ENCODE measurements around the gene BMF.
"Not testable (repeated sequence)": the region's sequence is repeated elsewhere in the genome, so short reads cannot be mapped to it uniquely, and the experiment has no call there.

The BMF gene, protein sequence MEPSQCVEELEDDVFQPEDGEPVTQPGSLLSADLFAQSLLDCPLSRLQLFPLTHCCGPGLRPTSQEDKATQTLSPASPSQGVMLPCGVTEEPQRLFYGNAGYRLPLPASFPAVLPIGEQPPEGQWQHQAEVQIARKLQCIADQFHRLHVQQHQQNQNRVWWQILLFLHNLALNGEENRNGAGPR

DNA sequence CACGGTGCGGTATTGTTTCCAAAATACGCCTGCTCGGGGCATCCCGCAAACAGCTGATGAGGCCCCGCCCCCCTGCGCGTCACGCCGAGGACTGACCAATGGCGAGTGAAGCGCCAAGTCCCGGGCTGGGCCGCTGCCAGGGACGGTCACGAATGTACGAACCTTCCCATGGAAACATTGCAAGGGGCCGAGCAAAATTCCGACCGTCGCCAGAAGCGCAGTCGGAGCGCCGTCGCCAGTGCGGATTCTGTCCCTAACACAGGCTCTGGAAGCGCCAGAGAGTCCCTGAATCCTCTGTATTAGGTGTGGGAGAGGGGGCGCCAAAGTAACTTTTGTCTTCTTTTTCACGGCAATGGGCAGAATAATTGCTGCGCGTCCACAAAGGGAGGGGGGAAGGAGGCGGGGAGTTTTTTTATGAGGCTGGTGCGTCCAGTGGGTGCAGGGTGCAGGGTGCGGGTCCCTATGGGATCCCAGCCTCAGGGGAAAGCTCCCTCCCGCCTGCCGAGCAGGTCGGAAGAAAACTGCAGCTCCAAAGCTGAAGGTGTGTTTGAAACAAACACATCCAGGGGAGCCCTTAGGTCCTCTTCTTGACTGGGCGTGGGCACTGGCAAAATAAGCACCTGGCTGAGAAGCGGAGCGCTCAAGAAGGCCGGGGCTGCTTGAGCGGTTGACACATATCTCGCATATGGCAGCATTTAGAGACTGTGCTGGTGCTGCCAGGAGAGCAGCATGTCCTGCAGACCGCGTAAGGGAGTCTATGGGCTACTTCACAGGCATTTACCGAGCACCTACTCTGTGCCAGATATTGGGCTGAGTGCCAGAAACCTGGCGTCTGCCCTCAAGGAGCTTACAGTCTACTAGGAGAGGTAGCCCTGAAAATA lies at the start of gene BMF:
Gene BMF (minus strand): TSS at position 25 of the 881 bp plus-strand sequence. CDS start 2,793 bp downstream, outside the sequence.
- peak; percentile 48 for DNase-seq

DNA sequence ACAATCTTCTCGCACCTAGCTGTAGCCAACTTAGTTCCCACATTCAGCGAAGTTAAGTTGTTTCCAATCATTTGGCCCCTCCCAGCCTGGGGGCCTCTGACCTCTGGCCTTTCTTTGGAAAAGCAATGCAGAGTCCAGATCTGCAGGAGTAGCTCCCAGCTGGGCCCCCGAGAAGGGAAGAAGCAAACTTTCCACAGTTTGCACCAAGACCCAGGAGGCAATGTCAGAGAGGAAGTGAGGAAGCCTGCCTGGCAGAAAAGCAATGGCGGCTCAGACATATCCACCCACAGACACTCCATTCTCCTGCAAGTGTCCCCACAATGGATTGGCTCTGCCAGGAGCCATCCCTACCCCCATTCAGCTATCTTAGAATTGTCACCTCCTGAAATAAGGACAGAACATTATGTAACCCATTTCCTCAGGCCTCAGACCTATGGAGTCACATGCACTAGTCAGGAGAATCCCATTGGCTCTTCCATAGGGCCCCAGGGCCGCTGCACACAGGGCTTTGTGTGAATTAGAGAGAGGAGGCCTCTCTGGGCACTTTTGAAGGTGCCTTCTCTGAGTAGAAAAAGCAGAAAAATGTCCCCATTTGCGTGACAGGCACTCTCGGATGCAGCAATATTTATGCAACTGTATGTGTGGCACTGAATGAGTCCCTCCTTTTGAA lies 49.2 kb upstream of the BMF start:
- no peak for DNase-seq

DNA sequence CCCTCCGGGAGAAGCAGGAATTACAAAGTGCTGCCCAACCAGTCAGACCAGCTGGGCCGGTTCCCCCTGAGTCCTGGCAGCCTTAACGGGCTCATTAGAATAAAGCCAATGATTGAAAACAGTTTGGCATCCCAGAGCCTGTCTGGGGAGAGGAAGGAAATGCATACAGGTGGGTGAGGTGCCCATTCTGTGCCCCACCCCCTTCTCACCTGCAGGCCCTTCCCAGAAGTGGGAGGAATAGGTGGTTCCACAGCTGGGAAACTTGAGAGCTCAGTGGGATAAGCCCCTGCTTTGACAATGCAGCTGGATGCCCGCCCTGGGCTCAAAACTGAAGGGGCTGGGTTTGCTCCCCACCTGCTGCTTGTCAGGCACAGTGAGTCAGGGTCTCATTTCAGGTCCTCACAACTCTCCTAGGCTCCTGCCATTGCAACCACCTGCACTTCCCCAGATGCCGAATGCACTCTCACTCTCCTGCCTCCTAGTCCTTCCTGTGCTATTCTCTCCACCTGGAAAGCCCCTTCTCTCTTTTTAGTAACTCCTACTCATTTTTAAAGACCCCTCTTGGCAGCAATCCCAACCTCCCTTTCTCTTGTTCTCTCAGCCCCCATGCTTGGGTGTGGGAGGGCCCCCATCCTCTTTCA lies 46.7 kb upstream of the BMF start:
- no peak for DNase-seq

DNA sequence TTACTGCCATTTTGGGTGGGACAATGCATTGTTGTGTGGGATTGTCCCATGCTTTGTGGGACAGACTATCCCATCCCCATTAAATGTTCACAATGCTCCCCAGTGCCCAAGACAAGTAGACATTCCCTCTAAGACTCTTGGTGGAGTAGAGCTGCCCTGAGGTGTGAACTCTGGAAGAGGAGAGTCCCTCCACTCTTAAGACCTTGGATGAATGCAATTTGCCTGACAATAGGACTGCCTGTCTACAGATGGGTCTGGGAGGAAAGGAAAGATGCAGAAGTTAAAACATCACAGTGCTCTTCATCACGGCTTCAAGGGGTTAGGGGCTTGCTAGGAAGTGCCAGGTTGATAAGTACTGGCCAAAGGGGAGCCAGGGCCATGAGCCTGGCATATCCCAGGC lies 46.1 kb upstream of the BMF start:
- not testable (repeated sequence) for DNase-seq

DNA sequence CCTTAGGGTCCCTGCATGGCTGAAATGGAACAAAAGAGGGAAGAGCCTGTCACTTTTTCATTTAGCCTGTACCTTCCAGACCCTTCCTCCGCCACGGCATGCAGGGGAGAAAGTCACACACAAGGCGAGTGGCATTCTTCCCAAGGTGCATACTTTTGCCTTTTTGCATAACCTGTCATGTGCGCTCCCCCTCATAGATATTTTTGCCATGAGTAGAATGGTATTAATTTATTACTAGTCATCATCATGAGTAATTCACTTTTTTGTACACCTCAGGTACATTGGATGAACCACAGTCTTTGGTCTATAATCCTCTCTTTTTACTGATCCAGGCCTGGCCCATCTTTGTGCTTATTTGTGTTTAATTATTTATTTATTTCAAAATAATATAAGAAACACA lies 43.3 kb upstream of the BMF start:
- DNase-seq = no peak

DNA sequence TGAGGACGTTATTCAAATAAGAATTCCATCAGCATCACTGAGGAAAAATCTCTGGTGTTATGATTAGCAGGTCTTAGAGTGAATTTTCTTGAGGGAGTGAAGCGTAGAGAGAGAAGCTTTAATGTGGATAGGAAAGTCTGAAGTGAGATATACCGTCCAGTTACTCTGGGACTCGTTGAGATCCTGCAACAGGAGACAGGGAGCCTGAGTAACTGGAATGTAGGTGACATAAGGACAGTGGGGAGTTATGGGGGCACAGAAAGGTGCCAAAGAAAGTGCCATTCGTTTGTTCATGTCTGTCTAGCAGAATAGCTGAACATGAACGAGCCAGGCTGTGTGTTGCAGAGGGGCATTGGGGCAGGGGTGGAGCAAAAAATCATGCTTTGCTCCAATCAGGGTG lies 42.8 kb upstream of the BMF start:
- DNase-seq = no peak

DNA sequence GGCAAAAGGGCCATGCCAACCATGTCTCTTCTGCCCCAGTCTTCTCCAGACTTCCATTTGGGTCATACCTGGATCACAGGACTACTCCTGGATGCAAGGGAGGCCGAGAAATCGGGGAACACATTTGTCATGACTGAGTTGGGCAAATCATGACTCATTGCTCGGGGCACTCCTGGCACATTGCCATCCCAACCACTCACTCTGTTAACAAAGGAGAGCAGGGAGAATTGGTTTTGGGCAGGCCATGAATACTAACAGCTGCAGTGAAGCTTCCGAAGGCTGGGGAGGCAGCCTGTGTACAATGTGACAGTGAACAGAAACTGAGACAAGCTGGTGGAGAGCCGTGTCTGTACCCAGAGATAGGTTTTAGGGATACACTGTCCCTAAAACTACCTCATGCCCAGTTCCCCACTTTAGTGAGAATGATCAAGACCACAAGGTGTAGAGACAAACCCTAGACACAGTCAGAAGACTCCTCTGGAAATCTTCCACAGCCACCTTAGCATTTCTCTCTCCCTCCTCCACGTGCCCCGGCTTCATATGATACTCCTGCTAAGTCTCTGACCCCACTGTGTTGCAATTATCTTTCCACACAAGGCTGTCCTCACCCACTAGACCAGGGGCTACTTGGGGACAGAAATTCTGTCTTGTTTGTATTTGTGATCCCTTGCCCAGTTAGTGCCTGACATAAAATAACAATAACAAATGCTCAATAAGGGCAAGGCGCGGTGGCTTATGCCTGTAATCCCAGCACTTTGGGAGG lies 41.7 kb upstream of the BMF start:
- DNase-seq = no peak

DNA sequence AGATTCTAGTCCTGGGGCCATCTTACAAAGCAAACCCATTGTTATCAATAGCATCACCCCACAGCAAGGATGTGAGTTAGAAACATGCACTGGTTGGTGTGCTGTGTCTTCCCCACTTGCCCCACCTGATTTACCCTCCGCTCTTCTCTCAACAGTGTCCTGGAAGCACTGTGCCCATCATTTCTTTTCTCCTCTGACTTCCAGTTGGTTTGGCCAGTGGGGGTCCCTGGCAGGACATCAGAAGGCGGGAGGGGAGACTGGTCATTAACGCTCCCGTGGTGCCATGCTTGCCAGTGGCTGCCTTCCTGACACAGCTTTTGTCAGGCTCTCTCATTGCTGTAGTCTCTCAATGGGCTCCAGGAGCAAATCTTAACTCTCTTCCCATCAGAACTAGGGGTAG lies 40.7 kb upstream of the BMF start:
- no peak for DNase-seq

DNA sequence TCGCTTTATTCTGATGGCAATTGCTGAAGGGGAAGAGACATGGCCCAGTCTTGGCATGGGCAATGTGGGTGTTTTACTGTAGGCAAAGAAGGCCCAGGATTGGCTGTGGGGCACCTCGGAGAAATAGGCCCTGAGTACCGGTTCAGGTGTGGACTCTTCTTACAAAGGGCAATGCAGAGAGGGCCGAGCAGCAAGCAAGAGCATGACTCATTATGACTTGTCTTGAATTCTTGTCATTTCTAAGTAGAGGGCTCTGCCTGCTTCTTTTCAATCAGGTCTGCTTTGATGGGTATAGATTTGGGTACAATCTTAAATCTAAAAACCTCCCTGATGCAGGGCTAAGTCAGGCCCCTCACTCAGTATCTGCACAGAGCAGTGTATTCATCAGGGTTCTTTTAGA lies 37.4 kb upstream of the BMF start:
- DNase-seq = no peak

DNA sequence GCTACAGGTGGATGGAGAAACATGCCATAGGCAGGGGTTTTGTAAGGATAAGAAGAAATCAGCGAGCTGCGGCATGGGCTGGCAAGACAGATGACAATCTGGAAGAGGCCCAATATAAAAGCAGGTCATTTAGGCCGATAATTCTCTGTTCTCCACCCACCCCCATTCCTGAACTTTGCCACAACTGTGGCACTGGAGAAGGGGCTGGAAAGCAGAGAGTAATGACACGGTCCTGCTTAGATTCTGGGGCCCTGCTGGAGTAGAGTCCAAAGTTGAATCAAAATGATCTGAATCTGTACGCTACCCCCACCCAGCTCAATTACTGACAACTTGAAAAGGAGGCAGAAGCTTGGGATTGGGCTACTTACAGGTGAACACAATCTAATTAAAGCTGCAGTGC lies 33.7 kb upstream of the BMF start:
- DNase-seq = no peak

DNA sequence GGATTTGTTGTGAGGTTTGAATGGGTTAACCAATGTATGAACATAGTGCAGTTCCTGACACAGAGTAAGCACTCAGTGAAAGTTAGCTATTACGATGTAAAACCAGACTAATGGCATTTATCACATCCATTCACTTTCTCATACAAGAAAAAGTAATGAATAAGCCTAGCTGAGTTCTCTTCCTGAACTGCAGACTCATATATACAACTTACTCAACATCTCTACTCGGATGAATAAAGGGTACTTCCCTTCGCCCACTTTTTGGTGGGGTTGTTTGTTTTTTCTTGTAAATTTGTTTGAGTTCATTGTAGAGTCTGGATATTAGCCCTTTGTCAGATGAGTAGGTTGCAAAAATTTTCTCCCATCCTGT lies 29.5 kb upstream of the BMF start:
- DNase-seq = not testable (repeated sequence)

DNA sequence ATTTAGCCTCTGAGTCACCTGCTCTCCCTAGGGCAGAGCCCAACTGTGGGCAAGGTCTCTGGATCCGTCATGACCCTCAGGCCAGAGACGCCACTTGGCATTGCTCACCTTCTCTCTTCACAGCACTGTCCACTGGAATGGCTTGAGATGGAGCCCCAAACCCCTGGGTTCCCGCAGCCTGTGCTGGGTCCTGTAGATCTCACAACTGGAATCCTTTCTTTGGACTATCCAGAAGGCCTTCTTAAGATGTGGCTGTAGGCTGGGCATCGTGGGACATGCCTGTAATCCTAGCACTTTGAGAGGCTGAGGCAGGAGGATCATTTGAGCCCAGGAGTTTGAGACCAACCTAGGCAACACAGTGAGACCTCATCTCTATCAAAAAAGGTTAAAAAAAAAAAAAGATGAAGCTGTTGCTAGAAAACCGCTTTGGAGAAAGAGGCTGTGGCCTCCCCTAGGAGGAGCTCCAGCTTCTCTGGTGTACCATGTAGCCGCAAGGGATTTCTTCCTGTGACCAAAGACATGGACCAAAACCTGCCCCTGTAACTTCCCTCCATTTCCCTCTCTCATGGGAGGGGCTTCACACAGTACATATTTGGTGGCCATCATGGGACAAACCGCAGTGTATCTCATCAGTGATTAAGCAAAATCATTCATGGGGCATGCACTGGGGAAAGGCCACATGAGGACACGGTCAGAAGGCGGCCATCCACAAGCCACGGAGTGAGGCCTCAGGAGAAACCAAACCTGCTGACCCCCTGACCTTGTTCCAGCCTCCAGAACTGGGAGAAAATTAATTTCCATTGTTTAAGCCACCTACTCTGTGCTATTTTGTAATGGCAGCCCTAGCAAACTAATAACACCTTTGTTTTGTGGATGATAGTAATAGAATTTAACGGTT lies 28.9 kb upstream of the BMF start:
- DNase-seq = no peak

DNA sequence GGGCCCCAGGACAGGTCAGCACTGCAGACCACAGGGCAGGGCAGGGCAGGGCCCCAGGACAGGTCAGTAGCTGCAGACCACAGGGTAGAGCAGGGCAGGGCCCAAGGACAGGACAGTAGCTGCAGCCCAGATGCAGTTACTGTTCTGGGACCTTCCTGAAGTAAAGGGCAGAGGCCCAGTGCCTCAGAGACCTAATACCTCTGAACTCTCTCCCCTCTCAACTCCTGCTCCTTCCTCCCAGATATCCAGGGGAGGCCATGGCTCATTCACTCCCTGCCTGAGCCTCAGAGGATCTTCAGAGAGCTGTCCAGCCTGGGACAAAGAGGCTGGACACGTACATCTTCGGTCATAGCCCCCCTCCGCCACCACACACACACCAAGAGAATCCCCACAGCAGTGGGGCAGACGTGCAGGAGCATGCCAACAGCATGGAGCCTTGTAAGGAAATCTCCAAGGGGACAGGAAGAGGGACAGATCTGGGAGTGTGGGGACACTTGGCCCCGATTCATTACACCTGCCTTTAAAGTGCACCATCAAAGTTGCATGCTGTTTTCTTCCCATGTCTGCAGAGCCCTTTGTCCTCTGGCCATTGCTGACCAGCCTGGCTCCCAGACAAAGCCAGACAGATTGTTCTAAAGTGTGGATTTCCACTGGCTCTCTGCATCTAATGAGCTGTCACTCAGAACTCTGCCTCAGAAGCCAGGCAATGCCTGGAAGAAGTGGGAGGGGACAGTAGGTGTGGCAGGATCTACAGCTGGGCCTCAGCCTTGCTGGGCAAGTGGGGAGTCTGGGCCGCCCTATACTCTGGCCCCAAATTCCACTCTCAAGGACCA lies 28.0 kb upstream of the BMF start:
- no peak for DNase-seq

DNA sequence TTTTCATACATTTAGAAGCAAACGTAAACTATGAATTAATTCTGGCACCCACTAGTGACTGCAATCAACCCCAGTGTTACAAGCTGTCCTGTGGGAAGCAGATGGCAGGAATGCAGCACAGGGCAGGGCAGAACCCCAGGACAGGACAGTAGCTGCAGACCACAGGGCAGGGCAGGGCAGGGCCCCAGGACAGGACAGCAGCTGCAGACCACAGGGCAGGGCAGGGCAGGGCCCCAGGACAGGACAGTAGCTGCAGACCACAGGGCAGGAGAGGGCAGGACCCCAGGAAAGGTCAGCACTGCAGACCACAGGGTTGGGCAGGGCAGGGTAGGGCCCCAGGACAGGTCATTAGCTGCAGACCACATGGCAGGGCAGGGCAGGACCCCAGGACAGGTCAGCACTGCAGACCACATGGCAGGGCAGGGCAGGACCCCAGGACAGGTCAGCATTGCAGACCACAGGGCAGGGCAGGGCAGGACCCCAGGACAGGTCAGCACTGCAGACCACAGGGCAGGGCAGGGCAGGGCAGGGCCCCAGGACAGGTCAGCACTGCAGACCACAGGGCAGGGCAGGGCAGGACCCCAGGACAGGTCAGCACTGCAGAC lies 27.3 kb upstream of the BMF start:
- not testable (repeated sequence) for DNase-seq

DNA sequence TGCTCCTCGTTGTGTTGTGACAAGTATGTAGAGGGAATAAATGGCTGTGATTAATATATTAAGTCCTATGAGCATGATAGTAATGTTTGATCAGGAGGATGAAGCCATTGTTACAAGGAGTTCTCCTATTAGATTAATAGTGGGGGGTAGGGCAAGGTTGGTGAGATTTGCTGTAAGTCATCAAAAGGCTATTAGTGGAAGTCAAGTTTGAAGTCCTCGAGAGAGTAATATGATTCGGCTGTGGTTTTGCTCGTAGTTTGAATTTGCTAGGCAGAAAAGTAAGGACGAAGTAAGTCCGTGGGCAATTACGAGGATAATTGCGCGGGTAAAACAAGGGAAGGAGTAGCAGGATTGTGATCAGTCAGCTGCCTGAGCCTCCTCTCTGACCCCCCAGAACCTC lies 26.2 kb upstream of the BMF start:
- no peak for DNase-seq

DNA sequence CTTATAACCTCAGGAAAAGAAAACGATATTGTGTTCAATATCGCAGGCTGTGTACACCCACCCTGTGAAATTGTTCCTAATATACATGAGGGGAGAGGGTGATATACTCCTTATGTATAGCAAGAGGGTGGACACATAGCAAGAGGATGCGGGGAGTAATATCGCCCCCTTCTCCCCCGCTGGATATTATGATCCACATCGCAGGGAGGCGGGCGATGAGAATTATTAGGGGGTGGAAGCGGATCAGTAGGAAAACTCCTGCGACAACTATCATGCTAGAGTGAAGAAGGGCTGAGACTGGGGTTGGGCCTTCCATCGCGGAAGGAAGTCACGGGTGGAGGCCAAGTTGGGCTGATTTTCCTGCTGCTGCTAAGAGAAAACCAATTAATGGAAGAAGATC lies 24.9 kb upstream of the BMF start:
- DNase-seq = no peak

DNA sequence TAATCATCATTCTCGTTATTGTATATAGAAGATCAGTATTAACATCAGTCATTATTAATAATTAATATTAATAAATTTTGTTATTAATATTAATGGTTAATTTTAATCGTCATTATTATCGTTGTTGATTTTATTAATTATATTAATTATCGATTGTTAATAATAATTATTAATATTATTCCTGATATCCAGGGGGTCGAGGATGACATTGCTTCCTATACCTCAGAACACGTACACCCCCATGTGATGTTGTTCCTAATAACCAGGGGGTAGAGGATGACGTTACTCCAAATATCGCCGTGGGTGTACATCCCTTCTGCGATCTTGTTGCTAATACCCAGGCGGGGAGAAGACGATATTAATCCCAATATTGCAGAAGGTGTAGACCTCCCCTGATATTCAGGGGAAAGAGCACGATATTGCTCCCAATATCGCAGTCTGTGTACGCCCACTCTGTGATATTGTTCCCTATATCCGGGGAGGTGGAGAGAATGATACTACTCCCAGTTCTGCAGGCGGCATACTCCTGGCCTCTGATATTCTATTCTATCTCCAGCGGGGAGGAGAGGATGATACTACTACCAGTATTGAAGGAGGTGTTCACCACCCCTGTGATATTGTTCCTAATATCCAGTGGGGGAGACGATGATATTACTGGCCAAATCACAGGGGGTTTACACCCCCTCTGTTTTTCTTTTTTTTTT lies 22.3 kb upstream of the BMF start:
- no peak for DNase-seq

DNA sequence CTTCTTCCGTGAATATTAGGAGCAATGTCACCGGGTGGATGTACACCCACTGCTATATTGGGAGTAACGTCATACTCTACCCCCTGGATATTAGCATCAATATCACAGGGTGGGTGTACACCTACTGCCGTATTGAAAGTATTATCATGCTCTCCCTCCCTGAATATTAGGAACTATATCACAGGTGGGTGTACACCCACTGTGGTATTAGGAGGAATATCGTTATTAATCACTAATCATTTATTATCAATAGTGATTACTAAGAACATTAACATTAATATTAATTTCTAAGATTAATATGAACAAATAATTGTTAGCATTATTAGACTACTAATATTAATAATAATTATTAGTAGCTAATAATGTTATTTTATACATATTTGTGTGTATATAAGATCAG lies 21.4 kb upstream of the BMF start:
- DNase-seq = no peak

DNA sequence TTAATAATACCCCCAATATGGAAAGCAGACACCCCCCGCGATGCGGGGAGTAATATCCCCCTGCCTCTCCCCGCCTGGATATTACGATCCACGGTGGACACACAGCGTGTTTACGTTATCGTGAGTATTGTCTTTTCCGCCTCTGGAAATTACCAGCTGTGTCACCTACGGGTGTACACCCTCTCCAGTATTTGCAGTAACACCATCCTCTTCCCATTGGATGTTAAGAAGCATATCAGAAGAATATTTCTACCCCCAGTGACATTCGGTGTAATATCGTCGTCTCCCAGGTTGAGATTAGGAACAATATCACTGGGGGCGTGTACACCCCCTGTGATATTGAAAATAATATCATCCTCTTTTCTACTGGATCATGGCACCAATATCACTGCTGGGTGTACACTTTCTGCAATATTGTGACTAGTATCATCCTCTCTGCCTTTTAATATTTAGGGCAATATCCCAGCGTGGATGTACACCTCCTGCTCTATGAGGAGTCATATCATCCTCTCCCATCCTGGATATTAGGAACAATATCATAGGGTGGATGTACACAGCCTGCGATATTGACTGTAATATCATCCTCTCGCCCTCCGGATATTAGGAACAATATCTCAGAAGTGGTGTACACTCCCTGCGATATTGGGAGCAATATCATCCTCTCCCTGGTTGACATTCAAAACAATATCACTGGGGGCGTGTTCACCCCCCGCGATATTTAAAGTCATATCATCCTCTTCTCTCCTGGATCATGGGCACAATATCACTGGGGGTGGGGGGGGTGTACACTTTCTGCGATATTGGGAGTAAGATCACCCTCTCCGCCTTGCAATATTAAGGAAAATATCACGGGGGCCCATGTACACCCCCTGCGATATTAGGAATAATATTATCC lies 20.3 kb upstream of the BMF start:
- no peak for DNase-seq

All from NCI-H187 treated with DMSO at 0.1 percent for 48 hours (cell line).